ENCODE measurements around the gene NT5C1B. TPM values are rescaled to one million over a fixed set of nuclear protein-coding genes. Genes with fewer than 3 reads are reported as not detected.

Gene NT5C1B
- total and polyA plus RNA-seq, 10 of the 15 experiments (the other 5 are each of a cell fraction or from before 2014, with no cell fraction given): 0.40 to 0.44 TPM; not detected in 8

DNA sequence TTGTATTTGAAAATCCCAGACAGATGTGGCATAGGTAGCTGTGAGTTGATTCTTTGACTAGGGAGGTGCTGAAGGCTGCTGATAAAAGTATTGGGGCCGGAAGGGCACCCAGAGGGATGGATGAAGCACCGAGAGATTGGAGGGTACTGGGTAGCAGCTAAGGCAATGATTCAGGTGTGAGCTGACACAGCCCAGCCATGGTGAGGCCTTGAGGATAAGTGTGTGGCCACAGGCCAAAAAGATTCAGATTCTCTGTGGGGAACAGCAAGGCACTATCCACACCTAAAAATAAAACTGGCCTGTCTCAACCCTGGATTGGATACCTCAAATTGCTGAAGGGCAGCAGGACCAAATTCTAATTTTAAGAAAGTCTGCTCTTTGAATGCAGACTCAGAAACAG is 64.1 kb downstream of the NT5C1B start (continued):
- TF ChIP-seq, protein P1, sequence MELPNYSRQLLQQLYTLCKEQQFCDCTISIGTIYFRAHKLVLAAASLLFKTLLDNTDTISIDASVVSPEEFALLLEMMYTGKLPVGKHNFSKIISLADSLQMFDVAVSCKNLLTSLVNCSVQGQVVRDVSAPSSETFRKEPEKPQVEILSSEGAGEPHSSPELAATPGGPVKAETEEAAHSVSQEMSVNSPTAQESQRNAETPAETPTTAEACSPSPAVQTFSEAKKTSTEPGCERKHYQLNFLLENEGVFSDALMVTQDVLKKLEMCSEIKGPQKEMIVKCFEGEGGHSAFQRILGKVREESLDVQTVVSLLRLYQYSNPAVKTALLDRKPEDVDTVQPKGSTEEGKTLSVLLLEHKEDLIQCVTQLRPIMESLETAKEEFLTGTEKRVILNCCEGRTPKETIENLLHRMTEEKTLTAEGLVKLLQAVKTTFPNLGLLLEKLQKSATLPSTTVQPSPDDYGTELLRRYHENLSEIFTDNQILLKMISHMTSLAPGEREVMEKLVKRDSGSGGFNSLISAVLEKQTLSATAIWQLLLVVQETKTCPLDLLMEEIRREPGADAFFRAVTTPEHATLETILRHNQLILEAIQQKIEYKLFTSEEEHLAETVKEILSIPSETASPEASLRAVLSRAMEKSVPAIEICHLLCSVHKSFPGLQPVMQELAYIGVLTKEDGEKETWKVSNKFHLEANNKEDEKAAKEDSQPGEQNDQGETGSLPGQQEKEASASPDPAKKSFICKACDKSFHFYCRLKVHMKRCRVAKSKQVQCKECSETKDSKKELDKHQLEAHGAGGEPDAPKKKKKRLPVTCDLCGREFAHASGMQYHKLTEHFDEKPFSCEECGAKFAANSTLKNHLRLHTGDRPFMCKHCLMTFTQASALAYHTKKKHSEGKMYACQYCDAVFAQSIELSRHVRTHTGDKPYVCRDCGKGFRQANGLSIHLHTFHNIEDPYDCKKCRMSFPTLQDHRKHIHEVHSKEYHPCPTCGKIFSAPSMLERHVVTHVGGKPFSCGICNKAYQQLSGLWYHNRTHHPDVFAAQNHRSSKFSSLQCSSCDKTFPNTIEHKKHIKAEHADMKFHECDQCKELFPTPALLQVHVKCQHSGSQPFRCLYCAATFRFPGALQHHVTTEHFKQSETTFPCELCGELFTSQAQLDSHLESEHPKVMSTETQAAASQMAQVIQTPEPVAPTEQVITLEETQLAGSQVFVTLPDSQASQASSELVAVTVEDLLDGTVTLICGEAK (IDR thresholded peaks at IDR 0.05; ENCODE audit: borderline replicate concordance): no peak
- TF ChIP-seq, protein P2, sequence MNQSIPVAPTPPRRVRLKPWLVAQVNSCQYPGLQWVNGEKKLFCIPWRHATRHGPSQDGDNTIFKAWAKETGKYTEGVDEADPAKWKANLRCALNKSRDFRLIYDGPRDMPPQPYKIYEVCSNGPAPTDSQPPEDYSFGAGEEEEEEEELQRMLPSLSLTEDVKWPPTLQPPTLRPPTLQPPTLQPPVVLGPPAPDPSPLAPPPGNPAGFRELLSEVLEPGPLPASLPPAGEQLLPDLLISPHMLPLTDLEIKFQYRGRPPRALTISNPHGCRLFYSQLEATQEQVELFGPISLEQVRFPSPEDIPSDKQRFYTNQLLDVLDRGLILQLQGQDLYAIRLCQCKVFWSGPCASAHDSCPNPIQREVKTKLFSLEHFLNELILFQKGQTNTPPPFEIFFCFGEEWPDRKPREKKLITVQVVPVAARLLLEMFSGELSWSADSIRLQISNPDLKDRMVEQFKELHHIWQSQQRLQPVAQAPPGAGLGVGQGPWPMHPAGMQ (IDR thresholded peaks at IDR 0.05; ENCODE audit: borderline replicate concordance): no peak
- TF ChIP-seq, protein P3, sequence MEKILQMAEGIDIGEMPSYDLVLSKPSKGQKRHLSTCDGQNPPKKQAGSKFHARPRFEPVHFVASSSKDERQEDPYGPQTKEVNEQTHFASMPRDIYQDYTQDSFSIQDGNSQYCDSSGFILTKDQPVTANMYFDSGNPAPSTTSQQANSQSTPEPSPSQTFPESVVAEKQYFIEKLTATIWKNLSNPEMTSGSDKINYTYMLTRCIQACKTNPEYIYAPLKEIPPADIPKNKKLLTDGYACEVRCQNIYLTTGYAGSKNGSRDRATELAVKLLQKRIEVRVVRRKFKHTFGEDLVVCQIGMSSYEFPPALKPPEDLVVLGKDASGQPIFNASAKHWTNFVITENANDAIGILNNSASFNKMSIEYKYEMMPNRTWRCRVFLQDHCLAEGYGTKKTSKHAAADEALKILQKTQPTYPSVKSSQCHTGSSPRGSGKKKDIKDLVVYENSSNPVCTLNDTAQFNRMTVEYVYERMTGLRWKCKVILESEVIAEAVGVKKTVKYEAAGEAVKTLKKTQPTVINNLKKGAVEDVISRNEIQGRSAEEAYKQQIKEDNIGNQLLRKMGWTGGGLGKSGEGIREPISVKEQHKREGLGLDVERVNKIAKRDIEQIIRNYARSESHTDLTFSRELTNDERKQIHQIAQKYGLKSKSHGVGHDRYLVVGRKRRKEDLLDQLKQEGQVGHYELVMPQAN (conservative IDR thresholded peaks at IDR 0.05): no peak
- TF ChIP-seq ZZZ3 (IDR thresholded peaks at IDR 0.05; ENCODE audit: control insufficient read depth, insufficient read length, low read depth) (no peak), SPI1 (IDR thresholded peaks at IDR 0.05; ENCODE audit: borderline replicate concordance, insufficient read depth, low read depth, low read length) (no peak), STAT3 (IDR thresholded peaks at IDR 0.05; ENCODE audit: low read depth, low read length) (no peak), CREM (IDR thresholded peaks at IDR 0.05; ENCODE audit: low read depth) (no peak), SP1 (IDR thresholded peaks at IDR 0.05; ENCODE audit: low read depth, low read length) (no peak)

Measured in GM12878 (cell line).